ENCODE results near the gene PCP2.

PCP2 gene

GRCh38 chr19:7618771-7619510 is 14.6 kb downstream of the PCP2 start:
- no peak for DNase-seq (ENCODE audit: low read depth)

DNA sequence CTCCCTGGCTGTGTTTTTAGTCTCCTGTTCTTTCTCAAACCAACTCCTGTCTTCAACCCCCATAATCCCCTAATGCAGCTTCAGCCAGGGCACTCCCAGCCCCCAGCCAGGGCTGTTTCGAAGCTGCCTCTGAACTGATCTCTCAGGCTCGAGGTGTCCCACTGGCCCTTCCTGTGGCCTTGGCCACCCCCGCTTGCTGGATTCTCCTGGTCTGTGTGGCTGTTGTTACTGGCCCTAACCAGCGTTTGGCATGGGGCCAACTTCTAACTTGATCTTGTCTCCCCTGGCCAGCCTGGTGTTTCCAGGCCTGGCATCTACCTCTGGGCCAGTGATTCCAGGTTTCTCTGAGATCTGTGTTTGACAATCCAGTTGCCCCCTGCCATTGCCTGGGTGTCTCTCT is 15.2 kb downstream of the PCP2 start:
- DNase-seq (ENCODE audit: low read depth): no peak

GRCh38 chr19:7617735-7618134 is 15.8 kb downstream of the PCP2 start:
- no peak for DNase-seq (ENCODE audit: low read depth)

GRCh38 chr19:7617172-7617571 is 16.3 kb downstream of the PCP2 start:
- DNase-seq (ENCODE audit: low read depth): no peak

- no peak for DNase-seq (ENCODE audit: low read depth)
Measured at GRCh38 chr19:7614859-7615741, 18.4 kb downstream of the PCP2 start.

DNA sequence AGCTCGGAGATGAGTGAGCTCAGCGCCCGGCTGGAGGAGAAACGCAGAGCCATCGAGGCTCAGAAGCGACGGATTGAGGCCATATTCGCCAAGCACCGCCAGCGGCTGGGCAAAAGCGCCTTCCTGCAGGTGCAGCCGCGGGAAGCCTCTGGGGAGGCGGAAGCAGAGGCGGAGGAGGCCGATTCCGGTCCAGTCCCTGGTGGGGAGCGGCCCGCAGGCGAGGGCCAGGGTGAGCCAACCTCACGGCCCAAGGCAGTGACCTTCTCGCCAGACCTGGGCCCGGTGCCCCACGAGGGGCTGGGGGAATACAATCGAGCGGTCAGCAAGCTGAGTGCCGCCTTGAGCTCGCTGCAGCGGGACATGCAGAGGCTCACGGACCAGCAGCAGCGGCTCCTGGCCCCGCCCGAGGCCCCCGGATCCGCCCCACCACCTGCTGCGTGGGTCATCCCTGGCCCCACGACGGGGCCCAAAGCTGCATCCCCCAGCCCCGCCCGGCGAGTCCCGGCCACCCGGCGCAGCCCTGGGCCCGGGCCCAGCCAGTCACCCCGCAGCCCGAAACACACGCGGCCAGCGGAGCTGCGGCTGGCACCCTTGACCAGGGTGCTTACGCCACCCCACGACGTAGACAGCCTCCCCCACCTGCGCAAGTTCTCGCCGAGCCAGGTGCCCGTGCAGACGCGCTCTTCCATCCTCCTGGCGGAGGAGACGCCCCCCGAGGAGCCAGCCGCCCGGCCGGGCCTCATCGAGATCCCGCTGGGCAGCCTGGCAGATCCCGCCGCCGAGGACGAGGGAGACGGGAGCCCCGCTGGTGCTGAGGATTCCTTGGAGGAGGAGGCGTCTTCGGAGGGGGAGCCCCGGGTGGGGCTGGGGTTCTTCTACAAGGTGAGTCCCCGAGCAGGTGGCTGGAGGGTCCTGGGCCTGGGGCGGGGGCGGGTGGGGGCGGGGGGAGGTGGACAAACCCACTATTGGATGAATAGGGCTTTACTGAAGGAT is 20.9 kb downstream of the PCP2 start:
- DNase-seq (ENCODE audit: low read depth): no peak

DNA sequence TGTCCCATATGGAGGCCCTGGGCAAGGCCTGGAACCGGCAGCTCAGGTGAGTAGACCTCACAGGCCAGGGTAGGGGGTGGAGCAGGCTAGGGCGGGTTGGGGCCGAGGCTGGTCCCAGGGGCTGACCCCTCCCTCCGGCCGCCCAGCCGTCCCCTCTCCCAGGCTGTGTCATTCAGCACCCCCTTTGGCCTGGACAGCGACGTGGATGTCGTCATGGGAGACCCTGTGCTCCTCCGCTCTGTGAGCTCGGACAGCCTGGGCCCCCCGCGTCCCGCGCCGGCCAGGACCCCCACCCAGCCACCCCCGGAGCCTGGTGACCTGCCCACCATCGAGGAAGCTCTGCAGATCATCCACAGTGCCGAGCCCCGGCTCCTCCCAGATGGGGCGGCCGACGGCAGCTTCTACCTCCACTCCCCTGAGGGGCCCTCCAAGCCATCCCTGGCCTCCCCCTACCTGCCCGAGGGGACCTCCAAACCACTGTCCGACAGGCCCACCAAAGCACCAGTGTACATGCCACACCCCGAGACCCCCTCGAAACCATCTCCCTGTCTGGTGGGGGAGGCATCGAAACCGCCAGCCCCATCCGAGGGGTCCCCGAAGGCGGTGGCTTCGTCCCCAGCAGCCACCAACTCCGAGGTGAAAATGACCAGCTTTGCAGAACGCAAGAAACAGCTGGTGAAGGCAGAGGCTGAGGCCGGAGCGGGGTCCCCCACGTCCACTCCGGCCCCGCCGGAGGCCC is 21.8 kb downstream of the PCP2 start:
- DNase-seq (ENCODE audit: low read depth): no peak

- no peak for DNase-seq (ENCODE audit: low read depth)
Measured at GRCh38 chr19:7610491-7611240, 22.9 kb downstream of the PCP2 start.

DNA sequence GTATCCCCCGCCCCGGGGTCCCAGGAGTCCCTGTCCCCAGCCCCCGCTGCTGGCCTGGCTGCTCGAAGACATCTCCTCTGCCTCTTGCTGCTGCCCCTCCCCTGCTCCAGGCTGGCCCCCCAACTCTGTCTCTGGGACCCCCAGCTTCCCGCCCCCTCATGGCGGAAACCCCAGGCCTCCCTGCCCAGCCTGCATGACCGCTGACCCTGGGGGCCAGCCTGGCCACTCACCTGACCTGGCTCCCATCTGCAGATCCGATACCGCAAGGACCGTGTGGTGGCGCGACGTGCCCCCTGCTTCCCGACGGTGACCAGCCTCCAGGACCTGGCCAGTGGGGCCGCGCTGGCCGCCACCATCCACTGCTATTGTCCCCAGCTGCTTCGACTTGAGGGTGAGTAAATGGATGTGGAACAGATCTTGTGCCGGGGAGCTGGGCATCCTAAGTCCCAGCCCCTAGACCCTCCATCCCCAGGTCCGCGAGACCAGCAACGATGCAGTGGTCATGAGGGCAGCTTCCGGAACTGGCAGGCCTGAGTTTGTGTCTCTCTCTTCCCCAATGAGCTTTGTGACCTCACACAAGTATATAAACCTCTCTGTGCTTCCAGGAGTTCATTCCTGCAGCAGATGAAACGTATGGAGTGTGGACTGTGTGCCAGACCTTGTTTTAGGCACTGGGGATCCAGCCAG is 25.5 kb downstream of the PCP2 start:
- DNase-seq (ENCODE audit: low read depth): no peak

DNA sequence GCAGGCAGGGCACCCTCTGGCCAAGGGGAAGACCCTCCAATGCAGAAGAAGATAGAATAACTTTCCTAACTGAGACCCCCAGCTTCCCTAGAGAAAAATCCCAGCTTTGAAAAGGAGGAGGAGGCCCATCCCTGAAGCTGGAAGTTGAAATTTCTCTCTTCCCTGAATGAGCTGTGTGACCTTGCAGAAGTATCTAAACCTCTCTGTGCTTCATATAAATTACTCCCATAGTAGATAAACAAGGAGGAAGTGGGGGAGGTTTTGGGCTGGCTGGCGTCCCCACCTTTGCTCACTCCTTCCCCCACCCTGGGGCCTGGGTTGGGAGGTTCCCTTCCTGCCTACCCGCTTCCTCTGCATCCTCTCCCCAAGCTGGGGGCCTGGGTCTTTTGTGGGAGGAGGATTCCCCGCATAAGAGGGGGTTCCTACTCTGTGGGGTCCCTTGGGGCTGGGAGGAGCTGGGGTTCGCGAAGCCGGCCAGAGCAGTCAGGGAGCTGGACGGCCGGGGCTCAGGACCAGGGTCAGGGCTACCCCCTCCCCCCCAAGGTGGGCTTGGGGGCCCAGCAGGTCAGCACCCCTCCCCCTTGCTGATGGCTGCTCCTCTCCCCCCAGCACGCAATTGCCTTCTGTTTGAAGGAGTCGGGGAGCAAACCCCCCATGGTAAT is 26.2 kb downstream of the PCP2 start:
- DNase-seq (ENCODE audit: low read depth): no peak

- DNase-seq (ENCODE audit: low read depth): no peak
Measured at GRCh38 chr19:7606289-7606688, 27.2 kb downstream of the PCP2 start.

DNA sequence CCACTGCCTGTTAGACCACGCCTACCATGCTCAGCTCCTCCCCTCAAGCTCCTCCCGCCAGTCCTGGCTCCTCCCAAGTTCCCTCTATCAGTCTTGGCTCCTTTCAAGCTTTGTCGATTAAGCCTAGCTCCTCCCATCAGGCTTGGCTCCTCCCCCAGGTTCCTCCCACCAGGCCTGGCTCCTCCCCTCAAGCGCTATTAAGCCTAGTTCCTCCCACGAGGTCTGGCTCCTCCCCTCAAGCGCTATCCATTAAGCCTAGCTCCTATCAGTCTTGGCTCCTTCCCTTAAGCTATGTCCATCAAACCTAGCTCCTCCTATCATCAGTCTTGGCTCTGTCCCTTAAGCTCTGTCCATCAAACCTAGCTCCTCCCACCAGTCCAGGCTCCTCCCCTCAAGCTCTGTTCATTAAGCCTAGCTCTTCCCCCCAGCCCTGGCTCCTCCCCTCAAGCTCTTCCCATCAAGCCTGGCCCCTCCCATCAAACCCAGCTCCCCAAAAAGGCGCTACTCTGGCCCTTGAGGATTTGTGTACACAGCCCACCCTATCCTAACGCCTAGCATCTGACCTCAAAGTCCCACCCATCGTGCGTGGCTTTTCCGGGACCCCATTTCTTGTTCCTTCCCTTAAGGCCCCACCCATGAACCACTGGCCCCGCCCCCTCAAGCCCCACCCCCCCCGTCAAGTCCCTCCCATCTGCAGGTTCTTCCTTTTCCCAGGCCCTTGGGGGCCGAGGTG is 27.9 kb downstream of the PCP2 start:
- DNase-seq (ENCODE audit: low read depth): no peak

DNA sequence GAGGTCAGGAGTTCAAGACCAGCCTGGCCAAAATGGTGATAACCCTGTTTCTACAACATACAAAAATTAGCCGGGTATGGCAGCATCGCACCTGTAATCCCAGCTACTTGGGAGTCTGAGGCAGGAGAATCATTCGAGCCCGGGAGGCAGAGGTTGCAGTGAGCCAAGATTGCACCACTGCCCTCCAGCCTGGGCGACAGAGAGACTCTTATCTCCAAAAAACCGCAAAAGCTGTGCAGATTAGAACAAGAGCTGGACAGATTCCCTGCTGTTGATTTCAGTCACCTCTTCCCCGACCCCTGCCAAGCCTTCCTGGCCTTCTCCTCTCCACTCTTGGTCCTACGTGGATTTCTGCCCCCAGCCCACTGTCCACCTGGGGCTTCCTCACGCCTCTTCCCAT is 29.6 kb downstream of the PCP2 start:
- no peak for DNase-seq (ENCODE audit: low read depth)

GRCh38 chr19:7602935-7603497 is 30.5 kb downstream of the PCP2 start:
- DNase-seq (ENCODE audit: low read depth): no peak

DNA sequence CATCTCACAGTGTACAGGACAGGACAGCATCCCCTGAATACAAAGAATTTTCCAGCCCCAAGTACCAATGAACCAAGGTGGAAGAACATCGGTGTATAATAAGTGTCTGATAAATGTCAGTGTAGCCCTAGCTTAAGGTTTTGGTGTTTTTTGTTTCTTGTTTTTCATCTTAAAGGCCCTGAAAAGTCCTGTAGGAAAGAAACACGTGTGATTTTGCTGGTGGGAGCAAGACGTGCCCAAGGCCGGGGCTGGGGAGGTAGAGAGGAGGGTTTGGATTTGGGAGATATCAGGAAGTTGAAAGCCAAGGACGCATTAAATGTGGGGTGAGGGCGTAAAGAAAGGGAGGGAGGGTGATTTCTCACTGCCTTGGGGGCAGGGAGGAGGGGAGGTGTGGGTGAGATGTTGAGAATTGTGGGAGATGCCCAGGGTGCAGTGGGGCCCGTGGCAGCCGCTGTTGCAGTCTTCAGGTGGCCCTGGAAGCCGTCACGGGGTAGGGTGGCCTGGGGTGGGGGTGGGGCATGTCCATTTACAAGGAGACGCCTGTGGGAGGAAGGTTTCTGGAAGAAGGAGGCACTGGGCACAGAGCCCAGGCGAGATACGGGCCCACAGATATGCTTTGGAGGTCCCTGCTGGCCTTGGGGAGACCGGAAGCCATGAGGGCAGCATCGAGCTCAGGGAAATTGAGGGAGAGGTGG is 31.1 kb downstream of the PCP2 start:
- no peak for DNase-seq (ENCODE audit: low read depth)

DNA sequence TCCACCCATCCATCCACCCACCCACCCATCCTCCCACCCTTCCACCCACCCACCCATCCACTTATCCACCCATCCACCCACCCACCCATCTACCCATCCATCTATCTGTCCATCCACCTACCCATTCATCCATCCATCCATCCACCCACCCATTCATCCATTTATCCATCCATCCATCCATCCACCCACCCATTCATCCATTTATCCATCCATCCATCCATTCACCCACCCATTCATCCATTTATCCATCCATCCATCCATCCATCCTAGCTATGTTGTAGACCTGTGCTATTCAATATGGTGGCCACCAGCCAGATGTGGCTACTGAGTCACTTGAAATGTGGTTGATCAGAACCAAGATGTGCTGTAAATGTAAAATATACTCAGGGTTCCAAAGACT is 32.8 kb downstream of the PCP2 start:
- DNase-seq (ENCODE audit: low read depth): no peak

DNA sequence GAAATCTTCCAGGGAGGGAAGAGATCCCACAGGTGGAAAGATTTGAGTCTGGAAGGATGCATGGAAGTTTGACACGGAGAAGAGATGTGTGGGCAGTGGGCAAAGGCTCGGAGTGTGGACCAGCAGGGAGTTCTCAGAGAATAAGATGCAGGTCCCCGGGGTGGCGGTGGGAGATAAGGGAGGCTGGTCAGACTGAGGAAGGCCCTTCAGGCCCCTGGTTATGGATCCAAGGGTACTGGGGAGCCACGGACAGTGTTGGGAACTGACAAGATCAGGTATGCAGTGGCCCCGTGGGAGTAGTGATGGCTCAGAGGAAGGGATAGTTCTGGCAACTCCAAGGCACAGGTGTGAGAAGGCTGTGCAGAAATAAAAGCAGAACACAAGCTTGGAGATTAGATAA is 35.3 kb downstream of the PCP2 start:
- no peak for DNase-seq (ENCODE audit: low read depth)

DNA sequence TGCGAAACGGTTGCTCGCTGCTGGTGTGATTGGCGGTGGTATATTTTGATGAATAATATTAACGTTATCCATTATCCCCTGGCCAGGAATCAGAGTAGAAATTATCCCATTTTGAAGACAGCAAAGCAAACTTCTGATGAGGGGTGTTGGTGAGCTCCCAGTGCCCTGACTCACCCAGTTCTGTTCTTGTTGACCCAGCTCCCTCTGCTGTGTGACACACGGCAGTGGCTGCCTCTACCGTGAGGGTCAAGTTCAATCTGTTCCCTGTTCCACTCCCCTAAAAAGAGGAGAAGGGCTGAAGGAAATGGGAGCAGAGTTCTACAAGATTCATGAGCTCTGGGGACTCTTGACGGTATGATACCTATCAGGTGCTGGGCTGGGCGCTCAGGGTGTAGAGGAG is 35.8 kb downstream of the PCP2 start:
- no peak for DNase-seq (ENCODE audit: low read depth)

All from activated T-helper 9 cell treated with anti-CD3 and anti-CD28 coated beads, Interleukin-2, amount 50 U/mL, for 16 hours (primary cell).